DMS79 treated with DMSO at 0.1 percent for 48 hours (cell line): ENCODE measurements around the gene SBF1.

ENCODE experiments used
- DNase-seq: peaks from one replicate; lab custom pipeline; 2025; lab: John Stamatoyannopoulos, UW

SBF1 gene

GRCh38 chr22:50507421-50507990 is 32.7 kb upstream of the SBF1 start, which contains the start of gene LMF2:
Gene LMF2 (minus strand): TSS chr22:50507702. CDS start chr22:50507675, 27 bp downstream.
- DNase-seq, result peak; percentile 69

- DNase-seq, result no peak
Measured at GRCh38 chr22:50506611-50507420, 32.0 kb upstream of the SBF1 start.

DNA sequence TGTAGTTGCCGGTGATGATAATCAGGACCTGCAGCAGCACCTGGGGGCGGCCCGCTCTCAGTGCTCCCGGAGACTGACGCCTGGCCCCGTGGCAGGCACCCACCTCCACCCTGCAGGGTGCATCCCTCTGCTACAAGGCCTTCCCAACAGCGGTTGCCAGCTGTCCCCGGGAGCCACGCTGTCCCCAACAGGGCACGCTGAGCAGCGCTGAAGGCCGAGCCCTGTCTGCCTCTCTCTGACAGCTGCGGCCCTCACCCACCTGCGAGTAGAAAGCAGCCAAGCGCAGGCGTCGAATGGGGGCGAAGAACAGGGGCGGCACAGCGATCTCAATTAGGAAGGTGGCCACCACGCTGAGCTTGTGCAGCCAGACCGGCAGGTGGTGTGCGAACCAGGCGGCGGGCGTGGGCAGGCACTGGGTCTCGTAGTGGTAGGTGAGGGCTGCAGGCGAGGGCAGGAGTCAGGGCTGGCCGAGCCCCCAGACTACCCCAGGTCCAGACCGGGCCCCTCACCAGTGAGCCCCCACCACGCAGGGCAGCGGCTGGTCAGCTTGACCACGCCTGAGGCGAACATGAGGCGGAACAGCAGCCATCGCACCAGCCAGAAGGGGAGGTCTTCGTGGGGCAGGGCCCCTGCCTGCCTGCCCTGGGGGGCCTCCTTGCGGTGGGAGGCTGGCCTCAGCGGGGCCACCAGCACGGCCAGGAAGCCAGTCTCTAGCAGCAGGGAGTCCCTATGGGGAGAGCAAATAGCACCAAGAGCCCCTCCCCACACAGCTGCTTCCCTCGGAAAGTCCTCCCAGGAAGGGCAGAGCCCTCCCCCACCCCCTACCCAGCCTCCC is 31.2 kb upstream of the SBF1 start:
- DNase-seq, result no peak

- DNase-seq, result no peak
Measured at GRCh38 chr22:50505276-50505775, 30.5 kb upstream of the SBF1 start.

DNA sequence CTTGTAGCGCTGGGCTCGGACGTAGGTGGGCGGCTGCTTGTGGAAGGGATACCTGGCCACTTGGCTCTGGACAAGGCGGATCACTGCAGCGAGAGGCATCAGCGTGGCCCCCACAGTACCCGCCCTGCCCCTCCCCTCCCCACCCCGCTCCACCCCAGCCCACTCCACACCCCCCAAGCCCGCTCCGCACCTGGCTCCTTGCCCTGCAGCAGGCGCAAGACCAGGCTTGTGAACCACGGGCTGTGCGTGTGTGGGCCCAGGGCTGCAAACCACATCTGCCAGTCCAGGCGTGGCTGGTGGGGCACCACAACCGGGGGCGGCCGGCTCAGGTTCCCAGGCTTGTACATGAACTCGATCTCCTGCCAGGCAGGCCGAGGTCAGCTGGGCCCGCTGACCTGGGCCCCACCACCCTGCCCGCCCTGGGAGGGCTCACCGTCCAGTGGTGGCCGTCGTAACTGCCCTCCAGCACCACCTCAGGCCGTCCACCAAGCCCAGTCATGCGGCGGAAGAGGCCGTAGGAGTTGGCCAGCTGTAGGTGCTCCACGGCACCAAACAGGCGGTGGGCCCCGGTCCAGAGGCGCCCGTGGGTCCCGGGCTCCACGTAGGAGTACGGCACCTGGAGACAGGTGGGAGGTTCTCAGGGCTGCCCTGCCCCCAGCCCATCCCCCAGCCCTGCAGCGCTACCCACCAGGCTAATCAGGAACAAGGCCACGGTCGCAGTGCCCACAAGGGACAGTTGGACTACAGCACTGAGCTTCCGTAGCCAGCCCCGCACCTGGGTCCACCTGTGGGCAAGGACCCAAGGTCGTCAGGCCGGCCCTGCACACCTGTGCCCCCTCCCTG is 29.8 kb upstream of the SBF1 start:
- DNase-seq, result no peak

DNA sequence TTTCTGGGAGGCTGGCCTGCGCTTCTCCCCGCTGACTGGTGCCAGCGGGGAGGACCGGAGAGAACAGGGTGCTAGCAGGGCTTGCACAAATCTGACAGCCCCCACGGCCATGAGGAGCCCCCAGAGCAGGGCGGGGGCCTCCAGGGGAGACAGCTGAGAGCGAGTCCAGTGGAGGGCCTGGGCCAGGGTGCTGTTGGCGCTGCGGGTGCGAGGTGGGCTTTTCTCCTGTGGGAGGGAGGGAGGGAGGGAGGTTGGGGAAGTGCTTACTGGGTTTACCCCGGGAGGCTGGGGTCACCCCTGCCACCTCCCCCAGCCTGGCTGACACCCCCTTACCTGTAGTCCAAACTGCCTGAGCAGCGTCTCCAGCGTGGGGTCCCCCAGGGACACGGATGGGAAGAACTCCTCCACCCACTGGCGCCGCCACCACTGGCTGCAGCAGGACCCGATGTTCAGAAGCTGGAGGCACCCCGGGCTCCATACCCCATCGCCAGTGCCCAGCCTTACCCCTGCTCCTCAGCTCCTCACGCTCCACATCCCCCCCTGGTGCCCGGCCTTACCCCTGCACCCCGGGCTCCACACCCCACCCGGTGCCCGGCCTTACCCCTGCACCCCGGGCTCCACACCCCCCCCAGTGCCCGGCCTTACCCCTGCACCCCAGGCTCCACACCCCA is 28.8 kb upstream of the SBF1 start:
- DNase-seq, result no peak

GRCh38 chr22:50502628-50503474 is 28.0 kb upstream of the SBF1 start:
- DNase-seq, result no peak

- DNase-seq, result no peak
Measured at GRCh38 chr22:50502096-50502495, 27.3 kb upstream of the SBF1 start.

DNA sequence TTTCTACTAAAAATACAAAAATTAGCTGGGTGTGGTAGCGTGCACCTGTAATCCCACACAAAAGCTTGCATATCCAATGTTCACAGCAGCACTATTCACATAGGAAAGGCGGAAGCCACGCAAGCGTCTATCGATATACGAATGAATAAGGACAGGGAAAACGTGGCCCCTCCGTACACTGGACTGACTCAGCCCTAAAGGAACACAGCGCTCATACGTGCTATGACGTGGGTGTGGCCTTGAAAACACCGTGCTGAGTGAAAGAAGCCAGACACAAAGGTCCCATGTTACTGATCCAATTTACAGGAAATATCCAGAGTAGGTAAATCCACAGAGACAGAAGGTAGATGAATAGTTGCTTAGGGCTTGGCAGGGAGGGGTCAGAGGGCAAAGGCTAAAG is 25.6 kb upstream of the SBF1 start:
- no peak for DNase-seq

DNA sequence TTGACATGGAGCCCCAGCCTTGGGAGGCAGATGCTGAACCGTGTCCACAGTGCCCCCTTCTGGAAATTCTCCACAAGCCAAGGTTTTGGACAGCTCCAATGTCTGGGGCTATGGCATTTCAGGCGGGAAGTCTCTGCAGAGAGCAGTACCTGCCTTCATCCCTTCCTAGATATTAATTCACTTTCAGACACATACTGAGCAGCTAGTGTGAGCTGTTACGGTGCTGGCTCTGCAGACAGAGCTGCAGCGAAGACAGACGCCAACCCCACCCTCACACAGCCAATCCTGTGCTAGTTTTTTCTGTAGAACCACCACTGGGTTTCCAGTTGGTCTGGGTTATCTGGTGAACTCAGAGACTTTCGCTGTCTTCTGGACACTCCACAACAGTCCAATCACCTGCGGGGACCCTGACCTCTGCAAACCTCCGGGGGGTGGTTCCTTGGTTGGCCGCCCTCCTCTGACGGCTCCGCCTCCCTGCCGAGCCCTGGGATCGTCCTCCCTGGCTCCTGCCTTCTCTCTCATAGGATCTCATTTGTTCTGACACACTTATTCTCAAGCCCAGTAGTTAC is 23.6 kb upstream of the SBF1 start:
- DNase-seq, result peak; percentile 60

DNA sequence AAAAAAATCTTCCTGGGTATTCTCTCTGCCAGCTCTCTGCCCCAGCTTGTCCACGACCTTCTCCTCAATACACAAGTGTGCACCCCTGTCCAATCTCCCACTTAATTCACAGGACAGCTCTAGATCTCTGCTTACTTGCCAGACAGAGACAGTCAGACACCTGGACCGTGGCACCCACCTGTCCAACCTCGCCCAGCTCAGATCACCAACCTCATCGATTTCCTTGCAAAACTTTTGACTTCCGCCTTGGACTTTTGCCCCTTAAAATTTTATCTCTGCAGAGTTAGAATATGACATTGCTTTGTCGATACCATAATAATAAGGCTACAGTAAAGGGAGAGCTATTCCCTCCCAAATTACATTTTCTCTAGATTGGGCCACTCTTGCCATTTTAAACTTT is 22.3 kb upstream of the SBF1 start:
- DNase-seq, result no peak

- no peak for DNase-seq
Measured at GRCh38 chr22:50490531-50491308, 15.9 kb upstream of the SBF1 start.

- DNase-seq, result no peak
Measured at GRCh38 chr22:50489363-50490243, 14.8 kb upstream of the SBF1 start.

- DNase-seq, result no peak
Measured at GRCh38 chr22:50488886-50489285, 14.1 kb upstream of the SBF1 start.

DNA sequence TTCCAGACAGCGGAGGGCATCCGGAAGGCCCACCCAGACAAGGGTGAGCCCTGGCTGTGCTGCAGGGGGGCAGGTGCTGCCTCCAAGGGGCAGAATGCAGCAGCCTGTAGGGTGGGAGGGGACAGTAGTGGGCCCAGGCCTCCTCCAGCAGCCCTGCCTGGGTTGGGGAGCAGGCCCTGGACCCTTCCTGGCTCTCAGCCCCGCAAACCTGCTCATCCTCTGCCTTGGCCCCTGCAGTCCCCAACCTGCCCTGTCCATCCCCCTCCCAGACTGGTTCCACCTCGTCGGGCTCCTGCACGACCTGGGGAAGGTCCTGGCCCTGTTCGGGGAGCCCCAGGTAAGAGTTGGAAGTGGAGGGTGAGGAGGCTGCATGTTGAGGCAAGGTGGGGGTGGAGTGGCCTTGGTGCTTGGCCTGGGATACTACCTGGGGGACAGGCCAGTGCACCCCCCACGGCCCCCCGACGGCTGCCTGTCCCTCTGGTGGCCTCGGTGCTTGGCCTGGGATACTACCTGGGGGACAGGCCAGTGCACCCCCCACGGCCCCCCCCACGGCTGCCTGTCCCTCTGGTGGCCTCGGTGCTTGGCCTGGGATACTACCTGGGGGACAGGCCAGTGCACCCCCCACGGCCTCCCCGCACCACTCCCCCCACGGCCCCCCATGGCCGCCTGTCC is 13.3 kb upstream of the SBF1 start:
- no peak for DNase-seq

DNA sequence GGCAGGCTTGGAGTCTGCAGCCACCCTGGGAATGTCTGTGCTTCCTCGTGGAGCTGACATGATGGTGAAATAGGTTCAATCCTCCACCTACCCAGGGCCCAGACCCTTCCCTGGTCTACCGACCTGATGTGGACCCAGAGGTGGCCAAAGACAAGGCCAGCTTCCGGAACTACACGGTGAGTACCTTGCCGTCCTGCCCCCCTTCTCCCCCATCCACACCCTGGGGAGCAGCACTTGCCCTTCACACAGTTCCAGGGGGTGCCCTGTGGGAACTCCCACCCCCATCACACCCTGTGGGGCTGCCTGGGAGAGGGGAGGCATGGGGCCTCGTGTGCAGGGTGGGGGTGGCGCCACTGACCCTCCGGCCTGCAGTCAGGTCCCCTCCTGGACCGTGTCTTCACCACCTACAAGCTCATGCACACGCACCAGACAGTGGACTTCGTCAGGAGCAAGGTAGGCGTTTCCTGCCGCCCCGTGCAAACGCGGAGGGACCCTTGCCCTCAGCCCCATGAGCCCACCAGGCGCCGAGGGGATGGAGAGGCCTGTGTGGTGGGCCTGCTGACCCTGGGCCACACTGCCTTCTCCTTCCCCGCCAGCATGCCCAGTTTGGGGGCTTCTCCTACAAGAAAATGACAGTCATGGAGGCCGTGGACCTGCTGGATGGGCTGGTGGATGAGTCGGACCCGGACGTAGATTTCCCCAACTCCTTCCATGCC is 12.6 kb upstream of the SBF1 start:
- DNase-seq, result no peak
